M059J (cell line): Measurements from ENCODE around the gene STX10. TPM values are rescaled to one million over a fixed set of nuclear protein-coding genes. Genes with fewer than 3 reads are reported as not detected.

Experiments used
- DNase-seq: peaks from one replicate; pipeline ENCODE4 v3.0.0-alpha.2; 2012; ENCODE audit warnings: low read depth
- total RNA-seq: library from RNA; depleted of rRNA; stranded (reverse); fragments of >200 nt; shearing (Covaris generic); gene quantifications from 2 replicates; pipeline ENCODE4 v1.2.3, GENCODE V29; 2014

STX10 gene
- total RNA-seq, 1 experiment from 2014 or later = 122 TPM

- DNase-seq = no peak
Observed at GRCh38 chr19:13120031-13120430, 30.1 kb downstream of the STX10 start.

- no peak for DNase-seq
Observed at GRCh38 chr19:13119627-13120026, 30.5 kb downstream of the STX10 start.

- DNase-seq = peak; percentile 59
Observed at GRCh38 chr19:13118424-13119193, 31.6 kb downstream of the STX10 start.

GRCh38 chr19:13117772-13118423 is 32.3 kb downstream of the STX10 start, which contains the start of gene NACC1:
Gene NACC1, plus strand, starts transcription at chr19:13118264. Its CDS starts 16,944 bp downstream, at chr19:13135208.
- peak; percentile 89 for DNase-seq

GRCh38 chr19:13117176-13117771 is 32.9 kb downstream of the STX10 start:
- no peak for DNase-seq

- peak; percentile 96 for DNase-seq
Observed at GRCh38 chr19:13116282-13117175, 33.6 kb downstream of the STX10 start, which contains the start of gene TRMT1. Gene TRMT1, minus strand, starts transcription at chr19:13116740. Its CDS starts 341 bp downstream, at chr19:13116399.

GRCh38 chr19:13115936-13116281 is 34.3 kb downstream of the STX10 start:
- no peak for DNase-seq

- DNase-seq = no peak
Observed at GRCh38 chr19:13112555-13112954, 37.6 kb downstream of the STX10 start.

- no peak for DNase-seq
Observed at GRCh38 chr19:13110099-13110610, 40.0 kb downstream of the STX10 start.

- no peak for DNase-seq
Observed at GRCh38 chr19:13109361-13110098, 40.6 kb downstream of the STX10 start.

GRCh38 chr19:13104848-13105711 is 45.1 kb downstream of the STX10 start:
- no peak for DNase-seq

GRCh38 chr19:13104360-13104847 is 45.8 kb downstream of the STX10 start:
- no peak for DNase-seq

- DNase-seq = no peak
Observed at GRCh38 chr19:13103581-13104359, 46.4 kb downstream of the STX10 start.

- DNase-seq = no peak
Observed at GRCh38 chr19:13102666-13103580, 47.3 kb downstream of the STX10 start, which contains the start of gene LYL1. Gene LYL1, minus strand, starts transcription at chr19:13102858. Its CDS starts 1,687 bp downstream, at chr19:13101171.

- no peak for DNase-seq
Observed at GRCh38 chr19:13102416-13102665, 47.8 kb downstream of the STX10 start.

- no peak for DNase-seq
Observed at GRCh38 chr19:13101590-13102415, 48.4 kb downstream of the STX10 start.
